Measurements from ENCODE around the gene PITHD1. TPM values are rescaled to one million over a fixed set of nuclear protein-coding genes. Genes with fewer than 3 reads are reported as not detected.
A peak's percentile ranks its signal among the peaks of the same experiment; 100 is the strongest.
"Not testable (repeated sequence)": the region's sequence is repeated elsewhere in the genome, so short reads cannot be mapped to it uniquely, and the experiment has no call there.

The PITHD1 gene
- polyA plus RNA-seq, 1 donor from 2014 or later: 73.6 TPM

DNA sequence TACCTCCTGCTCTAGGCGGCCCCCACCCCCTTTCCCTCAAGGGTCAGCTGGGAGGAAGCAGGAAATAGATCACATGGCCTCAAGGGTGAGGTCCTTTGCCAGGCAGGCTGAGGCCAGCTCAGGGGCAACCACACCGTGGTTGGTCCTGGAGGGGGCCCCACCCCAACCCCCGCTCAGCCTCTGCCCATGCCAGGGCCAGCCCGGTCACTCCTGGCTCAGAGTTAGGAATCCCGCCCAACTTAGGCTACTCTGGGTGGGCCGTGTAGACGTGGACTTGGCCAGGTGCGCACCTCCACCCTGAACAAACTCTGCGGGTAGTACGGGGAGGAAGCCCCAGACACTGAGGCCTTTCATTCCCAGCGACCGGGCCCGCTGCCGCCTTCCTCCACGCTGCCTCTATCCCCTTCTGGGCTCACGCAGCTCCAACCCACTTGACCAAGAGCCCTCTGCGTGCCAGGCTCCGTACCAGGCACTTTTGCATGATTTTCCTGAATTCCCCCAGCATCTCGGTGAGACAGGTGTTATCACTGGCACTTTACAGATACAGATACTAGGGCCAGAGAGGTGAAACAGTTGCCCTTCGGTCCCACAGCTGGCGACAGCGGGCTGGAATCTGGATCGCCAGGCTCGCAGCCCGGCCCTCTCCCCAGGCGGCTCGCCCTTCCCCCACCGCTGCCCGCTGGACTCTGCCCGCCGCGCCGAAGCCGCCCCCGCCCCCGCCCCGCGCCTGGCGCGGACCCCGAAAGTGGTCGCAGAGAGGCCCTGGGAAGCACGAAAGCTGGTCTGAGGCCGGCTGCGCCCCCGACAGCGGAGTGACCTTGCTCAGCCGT lies 21.6 kb downstream of the PITHD1 start:
- Mint-ChIP-seq H3K36me3 (peaks cover 1% of the 10 kb centered on the region), H3K4me3 (peak overlapping the region; percentile 85 to 98 (median 94)), H3K9me3 (no peaks in the 10 kb centered on the region), H3K4me1 (peaks cover 3 to 9% (median 6%) of the 10 kb centered on the region in 3 donors), H3K27me3 (no peaks in the 10 kb centered on the region), H3K27ac (peak overlapping the region; percentile 67 to 88 (median 84))

- peak within 1 kb of the TSS; percentile 85 to 98 (median 94) for H3K4me3 Mint-ChIP-seq
- H3K4me1 Mint-ChIP-seq: peaks cover 4 to 9% (median 9%) of the 10 kb centered on the region in 3 donors
- H3K27ac Mint-ChIP-seq: peak within 1 kb of the TSS; percentile 84 to 92 (median 88)
- peaks cover 1% of the 10 kb centered on the region for H3K36me3 Mint-ChIP-seq
- no peaks in the 10 kb centered on the region for H3K9me3 Mint-ChIP-seq
- no peaks in the 10 kb centered on the region for H3K27me3 Mint-ChIP-seq
Measured at GRCh38 chr1:23800400-23801337, 22.5 kb downstream of the PITHD1 start, which contains the start of gene GALE. Gene GALE (minus strand): TSS chr1:23800754. CDS start chr1:23799007, 1,747 bp downstream.

- Mint-ChIP-seq H3K27me3 (no peaks in the 10 kb centered on the region), H3K9me3 (no peaks in the 10 kb centered on the region), H3K4me3 (peak overlapping the region; percentile 85 to 98 (median 94)), H3K4me1 (peaks cover 4 to 9% (median 9%) of the 10 kb centered on the region in 3 donors), H3K27ac (peak overlapping the region in 2 of 3 donors; percentile 88 to 92), H3K36me3 (peaks cover 1% of the 10 kb centered on the region)
Measured at GRCh38 chr1:23801338-23801748, 23.1 kb downstream of the PITHD1 start.

DNA sequence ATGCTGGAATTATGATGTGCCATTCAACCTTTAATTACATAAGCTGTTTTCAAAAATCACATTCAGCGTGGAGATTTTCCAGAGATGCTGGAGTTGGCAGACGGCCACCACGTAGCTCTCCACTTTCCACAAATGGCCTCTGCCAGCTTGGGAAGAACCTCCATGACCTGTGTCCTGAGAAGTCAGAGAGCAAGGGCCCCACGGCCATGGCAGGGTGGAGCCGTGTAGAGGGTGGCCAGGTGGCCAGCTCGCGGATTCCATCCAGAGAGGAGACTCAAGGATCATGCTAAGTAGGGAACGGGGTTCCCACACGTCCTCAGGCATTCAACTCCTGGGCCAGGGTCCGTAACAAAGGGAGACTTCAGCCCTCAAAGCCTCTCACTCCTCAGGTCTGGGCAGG lies 23.7 kb downstream of the PITHD1 start:
- Mint-ChIP-seq H3K27ac (peak overlapping the region in 1 of 3 donors; percentile 88), H3K4me1 (peaks cover 4 to 9% (median 9%) of the 10 kb centered on the region in 3 donors), H3K9me3 (no peaks in the 10 kb centered on the region), H3K4me3 (peak overlapping the region in 3 of 4 donors; percentile 57 to 85 (median 69)), H3K27me3 (no peaks in the 10 kb centered on the region), H3K36me3 (peaks cover 1% of the 10 kb centered on the region)

DNA sequence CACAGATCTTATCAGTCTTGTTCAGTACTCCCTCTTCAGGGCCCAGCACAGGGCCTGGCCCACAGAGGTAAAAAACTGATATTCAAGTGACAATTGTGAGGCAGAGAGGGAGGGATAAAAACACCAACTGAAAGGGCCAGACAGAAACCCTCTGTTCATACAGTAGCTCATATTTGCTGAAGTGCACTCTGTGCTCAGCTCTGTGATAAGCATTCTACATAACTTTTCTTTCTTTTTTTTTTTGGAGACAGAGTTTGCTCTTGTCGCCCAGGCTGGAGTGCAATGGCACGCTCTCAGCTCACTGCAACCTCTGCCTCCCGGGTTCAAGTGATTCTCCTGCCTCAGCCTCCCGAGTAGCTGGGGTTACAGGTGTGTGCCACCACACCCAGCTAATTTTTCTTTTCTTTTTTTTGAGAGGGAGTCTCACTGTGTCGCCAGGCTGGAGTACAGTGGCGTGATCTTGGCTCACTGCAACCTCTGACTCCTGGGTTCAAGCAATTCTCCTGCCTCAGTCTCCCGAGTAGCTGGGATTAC lies 24.7 kb downstream of the PITHD1 start:
- not testable (repeated sequence) for H3K4me1 Mint-ChIP-seq, H3K27me3 Mint-ChIP-seq, H3K9me3 Mint-ChIP-seq, H3K36me3 Mint-ChIP-seq
- Mint-ChIP-seq H3K27ac (peak overlapping the region in 1 of 3 donors; percentile 85), H3K4me3 (peak overlapping the region in 2 of 4 donors; percentile 69 to 74)

DNA sequence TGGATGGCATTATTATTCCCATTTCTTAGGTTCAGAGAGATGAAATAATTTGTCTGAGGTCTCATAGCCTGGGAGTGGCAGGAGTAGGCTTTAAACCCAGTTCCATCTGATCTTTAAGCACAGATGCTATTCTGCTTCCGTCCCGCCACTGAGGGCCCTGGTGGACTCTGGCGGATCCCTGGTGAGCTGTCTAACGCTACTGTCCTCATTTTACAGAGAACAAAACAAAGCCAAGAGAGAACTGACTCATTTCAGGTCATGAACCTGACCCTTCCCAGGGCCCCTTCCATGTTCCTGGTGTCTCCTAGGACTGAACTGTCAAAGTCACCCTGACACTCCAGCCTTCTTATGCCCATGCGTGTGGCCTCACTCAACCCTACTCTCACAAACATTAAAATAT lies 25.5 kb downstream of the PITHD1 start:
- Mint-ChIP-seq H3K9me3 (no peaks in the 10 kb centered on the region), H3K27ac (peak overlapping the region in 1 of 3 donors; percentile 85), H3K36me3 (peaks cover 1% of the 10 kb centered on the region), H3K4me1 (peaks cover 4 to 9% (median 9%) of the 10 kb centered on the region in 3 donors), H3K4me3 (peak overlapping the region in 1 of 4 donors; percentile 13), H3K27me3 (no peaks in the 10 kb centered on the region)

GRCh38 chr1:23804183-23804835 lies 26.1 kb downstream of the PITHD1 start:
- H3K27ac Mint-ChIP-seq: peak overlapping the region in 2 of 3 donors; percentile 20 to 85

DNA sequence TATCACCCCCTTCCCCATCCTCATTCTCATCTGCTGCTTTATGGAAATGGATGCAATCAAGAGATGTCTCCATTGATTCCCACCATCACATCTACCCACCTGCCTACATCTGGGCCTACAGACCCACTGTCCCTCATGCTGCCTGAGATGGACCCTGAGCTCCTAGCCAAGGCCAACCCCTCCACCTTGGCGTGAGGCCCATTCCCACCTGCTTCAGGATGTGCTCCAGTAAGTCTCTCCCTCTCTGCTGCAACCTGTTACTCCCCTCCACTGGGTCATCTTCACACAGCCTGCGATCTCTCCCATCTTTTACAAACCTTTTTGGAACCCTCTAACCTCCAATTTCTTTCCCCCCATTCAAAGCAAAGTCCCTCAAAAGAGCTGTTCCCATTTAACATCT lies 26.8 kb downstream of the PITHD1 start:
- Mint-ChIP-seq H3K27me3 (no peaks in the 10 kb centered on the region), H3K27ac (peak overlapping the region in 2 of 3 donors; percentile 20 to 22), H3K4me3 (peak overlapping the region in 1 of 4 donors; percentile 13), H3K36me3 (peaks cover 1% of the 10 kb centered on the region), H3K9me3 (no peaks in the 10 kb centered on the region), H3K4me1 (peaks cover 7 to 12% (median 9%) of the 10 kb centered on the region in 3 donors)

More at GRCh38 chr1:23804183-23804835, 26.1 kb downstream of the PITHD1 start:
- peaks cover 4 to 9% (median 9%) of the 10 kb centered on the region in 3 donors for H3K4me1 Mint-ChIP-seq
- peak overlapping the region in 2 of 4 donors; percentile 5 to 13 for H3K4me3 Mint-ChIP-seq
- no peaks in the 10 kb centered on the region for H3K9me3 Mint-ChIP-seq
- H3K27me3 Mint-ChIP-seq: no peaks in the 10 kb centered on the region
- peaks cover 1% of the 10 kb centered on the region for H3K36me3 Mint-ChIP-seq

DNA sequence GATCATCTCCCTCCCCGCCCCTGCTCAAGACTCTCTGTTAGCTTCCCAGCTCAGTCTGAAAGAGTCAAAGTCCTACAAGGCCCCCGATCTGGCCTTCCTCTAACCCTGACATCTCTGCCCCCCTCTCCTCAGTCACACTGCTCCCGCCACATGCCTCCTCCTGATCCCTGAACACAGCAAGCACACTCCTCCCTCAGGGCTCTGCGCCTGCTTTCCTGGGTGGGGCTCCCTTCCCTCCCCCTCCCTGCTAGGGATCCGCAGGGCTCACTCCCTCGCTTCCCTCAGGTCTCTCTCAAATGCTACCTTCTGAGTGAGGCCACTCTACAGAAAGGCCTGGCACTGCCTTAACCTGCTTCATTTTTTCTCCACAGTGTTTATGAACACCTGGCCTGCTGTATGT lies 28.1 kb downstream of the PITHD1 start:
- Mint-ChIP-seq H3K36me3 (peaks cover 1% of the 10 kb centered on the region), H3K27me3 (no peaks in the 10 kb centered on the region), H3K4me3 (peak overlapping the region in 1 of 4 donors; percentile 34), H3K27ac (no peak overlapping the region), H3K4me1 (peaks cover 11 to 20% (median 18%) of the 10 kb centered on the region in 3 donors), H3K9me3 (no peaks in the 10 kb centered on the region)

GRCh38 chr1:23807453-23807852 lies 29.2 kb downstream of the PITHD1 start:
- peak overlapping the region in 1 of 4 donors; percentile 12 for H3K4me3 Mint-ChIP-seq
- peaks cover 15 to 24% (median 23%) of the 10 kb centered on the region in 3 donors for H3K4me1 Mint-ChIP-seq
- H3K27me3 Mint-ChIP-seq: no peaks in the 10 kb centered on the region
- no peak overlapping the region for H3K27ac Mint-ChIP-seq
- H3K36me3 Mint-ChIP-seq: peaks cover 1% of the 10 kb centered on the region
- no peaks in the 10 kb centered on the region for H3K9me3 Mint-ChIP-seq

GRCh38 chr1:23809751-23810171 lies 31.5 kb downstream of the PITHD1 start:
- Mint-ChIP-seq H3K4me1 (peaks cover 15 to 26% (median 25%) of the 10 kb centered on the region in 3 donors), H3K9me3 (no peaks in the 10 kb centered on the region), H3K27me3 (no peaks in the 10 kb centered on the region), H3K4me3 (peak overlapping the region in 1 of 4 donors; percentile 15), H3K36me3 (peaks cover 2% of the 10 kb centered on the region), H3K27ac (peak overlapping the region; percentile 57 to 86 (median 61))

GRCh38 chr1:23810818-23811540 lies 32.8 kb downstream of the PITHD1 start:
- Mint-ChIP-seq H3K9me3 (no peaks in the 10 kb centered on the region), H3K4me3 (peak overlapping the region in 1 of 4 donors; percentile 6), H3K4me1 (peaks cover 15 to 25% (median 22%) of the 10 kb centered on the region in 3 donors), H3K27ac (peak overlapping the region; percentile 10 to 41 (median 31)), H3K27me3 (no peaks in the 10 kb centered on the region), H3K36me3 (peaks cover 2% of the 10 kb centered on the region)

- Mint-ChIP-seq H3K36me3 (peaks cover 6% of the 10 kb centered on the region), H3K9me3 (no peaks in the 10 kb centered on the region), H3K27ac (no peak overlapping the region), H3K4me1 (peaks cover 15 to 25% (median 25%) of the 10 kb centered on the region in 3 donors), H3K4me3 (no peak overlapping the region), H3K27me3 (no peaks in the 10 kb centered on the region)
Measured at GRCh38 chr1:23814016-23814415, 35.8 kb downstream of the PITHD1 start.
